Stimulated activated CD4-positive, alpha-beta T cell treated with anti-CD3 and anti-CD28 coated beads, Interleukin-4, amount 100 ng/mL, for 24 hours (primary cell): Measurements from ENCODE around the gene ELOA.
A peak's percentile ranks its signal among the peaks of the same experiment; 100 is the strongest.
"Not testable (repeated sequence)": the region's sequence is repeated elsewhere in the genome, so short reads cannot be mapped to it uniquely, and the experiment has no call there.

ENCODE experiments used
- DNase-seq: peaks from one replicate; pipeline ENCODE4 v3.0.0-alpha.2; 2020

ELOA gene

GRCh38 chr1:23802809-23803342, 59.6 kb downstream of the ELOA start:
- not testable (repeated sequence) for DNase-seq

- no peak for DNase-seq
These were observed 60.4 kb downstream of the ELOA start for GRCh38 chr1:23803674-23804073.

GRCh38 chr1:23804183-23804835, 61.0 kb downstream of the ELOA start:
- DNase-seq, result no peak

- no peak for DNase-seq
These were observed 61.8 kb downstream of the ELOA start for GRCh38 chr1:23805025-23805424.

- no peak for DNase-seq
These were observed 63.0 kb downstream of the ELOA start for GRCh38 chr1:23806280-23806679.

- no peak for DNase-seq
These were observed 64.2 kb downstream of the ELOA start for GRCh38 chr1:23807453-23807852.

GRCh38 chr1:23809751-23810171, 66.5 kb downstream of the ELOA start:
- DNase-seq, result peak; percentile 85

- peak; percentile 62 for DNase-seq
These were observed 67.7 kb downstream of the ELOA start for GRCh38 chr1:23810818-23811540.
